Chondrocyte (in vitro differentiated cells): ENCODE data around the gene TCF4. TPM values are rescaled to one million over a fixed set of nuclear protein-coding genes. Genes with fewer than 3 reads are reported as not detected.

Experiments used
- DNase-seq: peaks from one replicate; pipeline ENCODE4 v3.0.0; 2021; ENCODE audit warnings: mixed read lengths, low spot score
- H3K27ac Mint-ChIP-seq: one replicate; pipeline ENCODE4 v1.8.0; 2021; ENCODE audit warnings: mild to moderate bottlenecking, moderate library complexity, mixed read lengths; ENCODE audit not compliant: unreplicated experiment
- H3K27me3 Mint-ChIP-seq: 2 replicates; pipeline ENCODE4 v1.8.0; 2021; ENCODE audit warnings: low read depth, mixed read lengths
- H3K36me3 Mint-ChIP-seq: 2 replicates; pipeline ENCODE4 v1.8.0; 2021; ENCODE audit warnings: low read depth, mixed read lengths
- H3K4me1 Mint-ChIP-seq: 2 replicates; pipeline ENCODE4 v1.8.0; 2021; ENCODE audit warnings: low read depth, mild to moderate bottlenecking, mixed read lengths
- H3K4me3 Mint-ChIP-seq: one replicate; pipeline ENCODE4 v1.8.0; 2021; ENCODE audit warnings: mild to moderate bottlenecking, moderate library complexity, mixed read lengths; ENCODE audit not compliant: unreplicated experiment
- H3K9me3 Mint-ChIP-seq: 2 replicates; pipeline ENCODE4 v1.8.0; 2021; ENCODE audit warnings: low read depth, mixed read lengths
- CTCF ChIP-seq: fragments of 200-600 bp; sonication (generic); IDR thresholded peaks from 2 replicates; pipeline ENCODE4 v1.5.0; 2021; ENCODE audit warnings: antibody characterized with exemption, mild to moderate bottlenecking, moderate library complexity
- total RNA-seq: library from RNA; stranded (reverse); gene quantifications from 3 replicates; pipeline ENCODE4 v1.2.1, GENCODE V29; 2021

Gene TCF4
- total RNA-seq, 1 donor from 2014 or later = 36.8 TPM

- DNase-seq = no peak
- H3K36me3 Mint-ChIP-seq = no peaks in the 10 kb centered on the region
- H3K27ac Mint-ChIP-seq = no peak overlapping the region
- no peaks in the 10 kb centered on the region for H3K27me3 Mint-ChIP-seq
- no peaks in the 10 kb centered on the region for H3K9me3 Mint-ChIP-seq
- no peak for TF ChIP-seq CTCF
- no peak overlapping the region for H3K4me3 Mint-ChIP-seq
- peaks cover 32% of the 10 kb centered on the region for H3K4me1 Mint-ChIP-seq
Measured at GRCh38 chr18:55306359-55307024, 281.5 kb downstream of the TCF4 start.

- Mint-ChIP-seq H3K4me1 (peaks cover 38% of the 10 kb centered on the region), H3K36me3 (no peaks in the 10 kb centered on the region), H3K9me3 (no peaks in the 10 kb centered on the region), H3K4me3 (no peak overlapping the region), H3K27me3 (no peaks in the 10 kb centered on the region), H3K27ac (peak overlapping the region; percentile 4)
- TF ChIP-seq CTCF = no peak
- no peak for DNase-seq
Measured at GRCh38 chr18:55302167-55302833, 285.7 kb downstream of the TCF4 start.

GRCh38 chr18:55301824-55302166, 286.2 kb downstream of the TCF4 start:
- TF ChIP-seq CTCF = no peak
- Mint-ChIP-seq H3K9me3 (no peaks in the 10 kb centered on the region), H3K4me3 (no peak overlapping the region), H3K27me3 (no peaks in the 10 kb centered on the region), H3K27ac (no peak overlapping the region), H3K36me3 (no peaks in the 10 kb centered on the region), H3K4me1 (peaks cover 37% of the 10 kb centered on the region)
- DNase-seq = no peak

- no peak for TF ChIP-seq CTCF
- no peaks in the 10 kb centered on the region for H3K9me3 Mint-ChIP-seq
Measured at GRCh38 chr18:55300936-55301531, 287.0 kb downstream of the TCF4 start.

GRCh38 chr18:55300421-55300935, 287.5 kb downstream of the TCF4 start:
- Mint-ChIP-seq H3K27me3 (no peaks in the 10 kb centered on the region), H3K4me1 (peaks cover 24% of the 10 kb centered on the region), H3K27ac (no peak overlapping the region), H3K36me3 (no peaks in the 10 kb centered on the region), H3K4me3 (no peak overlapping the region), H3K9me3 (no peaks in the 10 kb centered on the region)
- DNase-seq = no peak
- no peak for TF ChIP-seq CTCF

More at GRCh38 chr18:55300936-55301531, 287.0 kb downstream of the TCF4 start:
- no peak overlapping the region for H3K4me3 Mint-ChIP-seq
- H3K4me1 Mint-ChIP-seq = peaks cover 30% of the 10 kb centered on the region
- H3K27me3 Mint-ChIP-seq = no peaks in the 10 kb centered on the region
- no peak for DNase-seq
- no peaks in the 10 kb centered on the region for H3K36me3 Mint-ChIP-seq
- peak overlapping the region; percentile 15 for H3K27ac Mint-ChIP-seq
